Neuronal stem cell (in vitro differentiated cells): Measurements from ENCODE around the gene TMEM191C.
"Not testable (repeated sequence)": the region's sequence is repeated elsewhere in the genome, so short reads cannot be mapped to it uniquely, and the experiment has no call there.

Experiments used
- DNase-seq: peaks from one replicate; pipeline ENCODE4 v3.0.0-alpha.2; 2013; ENCODE audit warnings: low spot score
- H2AFZ ChIP-seq: one replicate; pipeline ENCODE4 v1.6.1; 2013; ENCODE audit warnings: mild to moderate bottlenecking, low read length, inconsistent platforms
- H2AK5ac ChIP-seq: 2 replicates; pipeline ENCODE4 v1.6.1; 2013; ENCODE audit warnings: low read depth, mild to moderate bottlenecking, inconsistent platforms, low read length, moderate library complexity, mixed read lengths
- H2BK120ac ChIP-seq: 2 replicates; pipeline ENCODE4 v1.6.1; 2013; ENCODE audit warnings: low read depth, mild to moderate bottlenecking, inconsistent platforms, low read length, moderate library complexity, mixed read lengths
- H2BK12ac ChIP-seq: one replicate; pipeline ENCODE4 v1.6.1; 2013; ENCODE audit warnings: low read length, inconsistent platforms
- H2BK15ac ChIP-seq: 2 replicates; pipeline ENCODE4 v1.6.1; 2013; ENCODE audit warnings: mild to moderate bottlenecking, low read length, inconsistent platforms, mixed read lengths
- H2BK5ac ChIP-seq: one replicate; pipeline ENCODE4 v1.6.1; 2013; ENCODE audit warnings: inconsistent platforms, mild to moderate bottlenecking, low read length, moderate library complexity
- H3K14ac ChIP-seq: one replicate; pipeline ENCODE4 v1.6.1; 2013; ENCODE audit warnings: low read length, inconsistent platforms
- H3K18ac ChIP-seq: 2 replicates; pipeline ENCODE4 v1.6.1; 2013; ENCODE audit warnings: low read length, inconsistent platforms
- H3K23ac ChIP-seq: 2 replicates; pipeline ENCODE4 v1.6.1; 2013; ENCODE audit warnings: low read depth, mild to moderate bottlenecking, mixed read lengths, low read length, inconsistent platforms; ENCODE audit not compliant: poor library complexity
- H3K27ac ChIP-seq: replicated peaks from 3 replicates; pipeline ENCODE4 v1.5.1; 2013; ENCODE audit warnings: low read length, inconsistent platforms
- H3K27me3 ChIP-seq, 3 experiments: 2 replicates each; pipeline ENCODE4 v1.6.1; 2013; ENCODE audit warnings: low read length in 3 of 3, mild to moderate bottlenecking in 2 of 3, inconsistent platforms in 1 of 3, low read depth in 1 of 3, mixed read lengths in 1 of 3, moderate library complexity in 1 of 3; ENCODE audit not compliant: control insufficient read depth in 3 of 3, insufficient read depth in 3 of 3
- H3K36me3 ChIP-seq, 2 donors: replicated peaks in 1 of 2; 2 replicates each; pipeline ENCODE4 v1.6.1; 2013; ENCODE audit warnings: low read length in 2 of 2; ENCODE audit not compliant: control insufficient read depth in 2 of 2, insufficient read depth in 2 of 2
- H3K4ac ChIP-seq: 2 replicates; pipeline ENCODE4 v1.6.1; 2013; ENCODE audit warnings: inconsistent platforms, mild to moderate bottlenecking, low read length, moderate library complexity
- H3K4me1 ChIP-seq, 2 donors: 1 replicate in 1 of 2; 2 replicates in 1 of 2; pipeline ENCODE4 v1.6.1; 2013; ENCODE audit warnings: low read length in 2 of 2, low read depth in 1 of 2; ENCODE audit not compliant: control insufficient read depth in 2 of 2, insufficient read depth in 1 of 2
- H3K4me2 ChIP-seq: one replicate; pipeline ENCODE4 v1.6.1; 2013; ENCODE audit warnings: mild to moderate bottlenecking, low read length, inconsistent platforms; ENCODE audit not compliant: insufficient read depth, poor library complexity, severe bottlenecking
- H3K4me3 ChIP-seq, 2 donors: 2 replicates each; pipeline ENCODE4 v1.5.1; 2013; ENCODE audit warnings: low read length in 2 of 2, mild to moderate bottlenecking in 2 of 2, inconsistent platforms in 1 of 2, moderate library complexity in 1 of 2
- H3K79me1 ChIP-seq: one replicate; pipeline ENCODE4 v1.6.1; 2013; ENCODE audit warnings: low read depth, mild to moderate bottlenecking, inconsistent platforms, low read length, moderate library complexity
- H3K9ac ChIP-seq: one replicate; pipeline ENCODE4 v1.6.1; 2013; ENCODE audit warnings: mild to moderate bottlenecking, low read depth, low read length, inconsistent platforms; ENCODE audit not compliant: poor library complexity
- H3K9me3 ChIP-seq, 2 donors: replicated peaks in 1 of 2; 2 replicates each; pipeline versions ENCODE3 to v1.6.1; 2013; ENCODE audit warnings: low read length in 2 of 2, mild to moderate bottlenecking in 2 of 2, inconsistent platforms in 1 of 2, low read depth in 1 of 2, mixed read lengths in 1 of 2, moderate library complexity in 1 of 2; ENCODE audit not compliant: control insufficient read depth in 2 of 2, insufficient read depth in 1 of 2
- H4K8ac ChIP-seq: one replicate; pipeline ENCODE4 v1.6.1; 2013; ENCODE audit warnings: low read depth, mild to moderate bottlenecking, inconsistent platforms, low read length, moderate library complexity
- H4K91ac ChIP-seq: one replicate; pipeline ENCODE4 v1.6.1; 2013; ENCODE audit warnings: low read length, low read depth, mild to moderate bottlenecking, inconsistent platforms; ENCODE audit not compliant: poor library complexity
- WGBS, 2 donors: extraction: QIAGEN DNeasy Blood & Tissue Kit; methylation state at CpG; one replicate each; pipeline ENCODE4 v1.1.7; 2013; ENCODE audit warnings: missing lambda C conversion rate in 2 of 2, mixed read lengths in 1 of 2; ENCODE audit not compliant: insufficient read length in 2 of 2, insufficient replicate concordance in 1 of 2; ENCODE audit errors: extremely low coverage in 2 of 2; 5-methylcytosine and 5-hydroxymethylcytosine counted together

TMEM191C gene

DNA sequence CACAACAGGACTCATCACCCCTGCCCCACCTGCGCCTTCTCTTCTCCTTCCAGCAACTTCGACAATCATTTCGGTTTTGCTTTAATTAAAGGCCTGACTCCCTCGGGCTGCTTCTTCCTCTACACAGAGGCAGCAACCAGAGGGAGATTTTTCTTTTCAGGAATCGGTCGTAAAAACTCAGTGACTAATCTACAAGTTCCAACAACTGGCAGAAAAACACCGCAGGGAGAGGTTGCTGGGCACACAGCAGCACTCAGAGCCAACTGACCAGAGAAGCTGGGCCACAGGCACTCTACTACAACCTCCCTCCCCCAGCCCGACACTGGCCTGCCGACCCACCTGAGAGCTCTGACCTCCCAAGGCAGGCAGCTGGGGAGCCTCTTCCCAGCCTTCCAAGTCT lies 48.0 kb downstream of the TMEM191C start:
- not testable (repeated sequence) for H3K9ac ChIP-seq, H3K79me1 ChIP-seq, H3K4me1 ChIP-seq, H2BK12ac ChIP-seq, DNase-seq, H3K18ac ChIP-seq, H3K4me2 ChIP-seq, H2AFZ ChIP-seq, H4K91ac ChIP-seq, H3K9me3 ChIP-seq, H3K27me3 ChIP-seq, H2BK5ac ChIP-seq, H3K23ac ChIP-seq, H4K8ac ChIP-seq, H3K4ac ChIP-seq, H3K27ac ChIP-seq, H3K36me3 ChIP-seq, H2BK120ac ChIP-seq, H2AK5ac ChIP-seq, H3K14ac ChIP-seq, H3K4me3 ChIP-seq, H2BK15ac ChIP-seq
- no CpG with 5 or more reads among the region's 9 CpGs for WGBS, 2 donors

GRCh38 chr22:21516522-21516921 lies 49.3 kb downstream of the TMEM191C start:
- H3K4me2 ChIP-seq, H3K9me3 ChIP-seq, H4K8ac ChIP-seq, H3K18ac ChIP-seq, H2BK5ac ChIP-seq, H3K14ac ChIP-seq, H3K79me1 ChIP-seq, H3K27me3 ChIP-seq, H2BK120ac ChIP-seq, H3K4me3 ChIP-seq, H3K27ac ChIP-seq, DNase-seq, H2AFZ ChIP-seq, H3K36me3 ChIP-seq, H3K4me1 ChIP-seq, H4K91ac ChIP-seq, H2AK5ac ChIP-seq, H3K23ac ChIP-seq, H2BK15ac ChIP-seq, H3K4ac ChIP-seq, H3K9ac ChIP-seq, H2BK12ac ChIP-seq: not testable (repeated sequence)
- no CpG with 5 or more reads among the region's 22 CpGs for WGBS, 2 donors

GRCh38 chr22:21516970-21517764 lies 50.0 kb downstream of the TMEM191C start:
- not testable (repeated sequence) for H3K36me3 ChIP-seq, H3K9me3 ChIP-seq, H4K91ac ChIP-seq, H3K4ac ChIP-seq, H3K9ac ChIP-seq, H4K8ac ChIP-seq, H3K23ac ChIP-seq, H3K18ac ChIP-seq, H3K4me2 ChIP-seq, H2AK5ac ChIP-seq, H2BK120ac ChIP-seq, H3K4me1 ChIP-seq, H3K79me1 ChIP-seq, H3K14ac ChIP-seq, H2BK12ac ChIP-seq, H2BK15ac ChIP-seq, H3K27me3 ChIP-seq, H3K4me3 ChIP-seq, DNase-seq, H3K27ac ChIP-seq, H2BK5ac ChIP-seq, H2AFZ ChIP-seq
- WGBS, 2 donors: no CpG with 5 or more reads among the region's 115 CpGs
